AG10803 (cell line): ENCODE results near the gene ZNF766.
"Not testable (repeated sequence)": the region's sequence is repeated elsewhere in the genome, so short reads cannot be mapped to it uniquely, and the experiment has no call there.

ENCODE experiments used
- DNase-seq: peaks from one replicate; pipeline ENCODE4 v3.0.0; 2010; ENCODE audit warnings: low read depth
- H3K4me3 ChIP-seq: 2 replicates; pipeline ENCODE4 v1.5.1; 2011; ENCODE audit warnings: mild to moderate bottlenecking, low read length, control low read depth
- TF ChIP-seq, protein P1 (sequence below): conservative IDR thresholded peaks from 2 replicates; pipeline ENCODE4 v1.5.1; 2011; ENCODE audit warnings: mild to moderate bottlenecking, low read length, control low read depth, inconsistent platforms

The ZNF766 gene

DNA sequence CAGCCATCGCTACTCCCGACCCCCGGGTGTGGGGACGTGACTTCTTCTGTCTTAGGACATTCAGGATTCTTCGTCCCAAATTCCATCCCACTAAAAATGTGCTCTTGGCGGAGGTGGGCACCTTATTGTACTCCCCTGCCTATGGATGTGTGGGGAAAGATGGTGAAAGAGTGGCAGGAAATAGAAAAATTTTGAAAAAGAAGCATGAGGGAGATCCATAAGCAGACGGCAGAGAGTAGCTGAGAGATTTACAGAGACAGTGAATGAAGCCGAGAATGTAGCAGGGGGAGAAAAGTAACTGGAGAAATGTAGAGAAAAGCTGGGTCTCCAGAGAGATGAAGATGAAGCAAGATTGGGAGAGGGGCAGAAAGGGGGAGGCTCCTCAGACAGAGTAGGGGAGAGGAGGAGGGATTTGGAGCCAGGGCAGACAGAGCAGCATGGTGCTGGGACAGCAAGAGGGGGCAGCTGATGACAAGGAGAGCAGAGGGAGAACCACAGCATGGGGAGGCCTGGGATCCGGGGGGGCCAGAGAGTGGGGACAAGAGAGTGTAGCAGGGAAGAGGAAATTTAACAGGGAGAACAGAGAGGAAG is 67.5 kb downstream of the ZNF766 start:
- no peak for DNase-seq
- peak overlapping the region; percentile 85 for H3K4me3 ChIP-seq
- TF ChIP-seq, protein P1, sequence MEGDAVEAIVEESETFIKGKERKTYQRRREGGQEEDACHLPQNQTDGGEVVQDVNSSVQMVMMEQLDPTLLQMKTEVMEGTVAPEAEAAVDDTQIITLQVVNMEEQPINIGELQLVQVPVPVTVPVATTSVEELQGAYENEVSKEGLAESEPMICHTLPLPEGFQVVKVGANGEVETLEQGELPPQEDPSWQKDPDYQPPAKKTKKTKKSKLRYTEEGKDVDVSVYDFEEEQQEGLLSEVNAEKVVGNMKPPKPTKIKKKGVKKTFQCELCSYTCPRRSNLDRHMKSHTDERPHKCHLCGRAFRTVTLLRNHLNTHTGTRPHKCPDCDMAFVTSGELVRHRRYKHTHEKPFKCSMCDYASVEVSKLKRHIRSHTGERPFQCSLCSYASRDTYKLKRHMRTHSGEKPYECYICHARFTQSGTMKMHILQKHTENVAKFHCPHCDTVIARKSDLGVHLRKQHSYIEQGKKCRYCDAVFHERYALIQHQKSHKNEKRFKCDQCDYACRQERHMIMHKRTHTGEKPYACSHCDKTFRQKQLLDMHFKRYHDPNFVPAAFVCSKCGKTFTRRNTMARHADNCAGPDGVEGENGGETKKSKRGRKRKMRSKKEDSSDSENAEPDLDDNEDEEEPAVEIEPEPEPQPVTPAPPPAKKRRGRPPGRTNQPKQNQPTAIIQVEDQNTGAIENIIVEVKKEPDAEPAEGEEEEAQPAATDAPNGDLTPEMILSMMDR = no peak

DNA sequence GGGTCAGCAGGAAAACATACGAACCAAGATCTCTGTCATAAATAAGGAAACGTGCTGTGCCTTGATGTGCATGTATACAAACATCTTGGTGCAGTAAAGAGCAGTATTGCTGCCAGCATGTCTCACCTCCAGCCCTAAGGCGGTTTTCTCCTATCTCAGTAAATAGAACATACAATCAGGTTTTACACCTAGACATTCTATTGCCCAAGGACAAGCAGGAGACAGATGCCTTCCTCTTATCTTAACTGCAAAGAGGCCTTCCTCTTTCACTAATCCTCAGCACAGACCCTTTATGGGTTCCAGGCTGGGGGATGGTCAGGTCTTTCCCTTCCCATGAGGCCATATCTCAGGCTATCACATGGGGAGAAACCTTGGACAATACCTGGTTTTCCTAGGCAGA is 69.6 kb downstream of the ZNF766 start:
- not testable (repeated sequence) for DNase-seq, H3K4me3 ChIP-seq

DNA sequence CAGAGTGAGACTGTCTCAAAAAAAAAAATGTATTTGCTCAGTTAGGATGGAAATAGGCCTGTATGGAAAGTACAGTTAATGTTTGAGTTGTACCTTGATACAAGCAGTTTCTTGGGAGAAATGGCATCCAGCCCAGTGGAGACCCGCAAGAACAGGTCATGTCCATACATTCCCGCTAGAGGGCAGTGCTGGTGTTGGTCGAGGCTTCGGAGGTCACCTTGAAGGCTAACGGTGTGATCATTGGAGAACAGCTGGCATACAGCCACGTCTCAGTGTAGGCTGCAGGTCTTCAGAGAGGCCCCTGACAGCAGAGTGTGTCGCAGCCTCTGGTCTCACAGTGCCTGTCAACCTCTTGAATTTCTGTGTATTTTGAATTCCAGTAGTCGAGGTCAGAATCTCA is 74.2 kb downstream of the ZNF766 start:
- TF ChIP-seq, protein P1 = peak; percentile 31
- peak; percentile 9 for DNase-seq
- H3K4me3 ChIP-seq = no peak overlapping the region

DNA sequence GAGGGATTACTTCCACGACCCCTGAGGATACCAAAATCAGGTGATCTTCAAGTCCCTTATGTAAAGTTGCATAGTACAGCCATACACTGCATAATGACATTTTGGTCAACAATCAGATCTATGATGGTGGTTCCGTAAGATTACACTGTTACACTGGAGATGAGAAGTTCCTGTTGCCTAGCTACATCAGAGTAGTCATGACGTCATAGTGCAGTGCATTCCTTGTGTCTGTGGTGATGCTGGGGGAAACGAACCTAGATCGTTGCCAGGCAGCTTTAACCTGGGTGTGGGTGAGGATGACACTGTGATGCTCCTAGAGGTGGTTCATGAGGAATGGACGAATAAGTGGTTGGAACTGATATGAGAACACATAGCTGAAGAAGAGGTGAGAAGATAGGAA is 75.8 kb downstream of the ZNF766 start:
- TF ChIP-seq, protein P1 = no peak
- H3K4me3 ChIP-seq = no peak overlapping the region
- no peak for DNase-seq
